Prostate gland (tissue), 2 donors: ENCODE data around the gene FAM222B.

Source experiments
- POLR2A ChIP-seq: fragments of 450-650 bp; IDR thresholded peaks from one replicate; pipeline ENCODE4 v1.6.1; 2016; ENCODE audit warnings: antibody characterized with exemption, mild to moderate bottlenecking
- POLR2AphosphoS5 ChIP-seq: sonication (generic); formaldehyde crosslinking; IDR thresholded peaks from one replicate; pipeline ENCODE4 v1.6.1; 2017; ENCODE audit warnings: antibody characterized with exemption
- TF ChIP-seq, protein P1 (sequence below), 4 experiments: fragments of 200-600 bp in 2 of 4; fragments of 450-650 bp in 2 of 4; sonication (generic) in 2 of 4; IDR thresholded peaks; 1 replicate in 3 of 4; 2 replicates in 1 of 4; pipeline ENCODE4 v1.5.1; 2016 to 2019; ENCODE audit warnings: antibody characterized with exemption in 4 of 4, mild to moderate bottlenecking in 2 of 4, moderate library complexity in 2 of 4

- TF ChIP-seq, protein P1, sequence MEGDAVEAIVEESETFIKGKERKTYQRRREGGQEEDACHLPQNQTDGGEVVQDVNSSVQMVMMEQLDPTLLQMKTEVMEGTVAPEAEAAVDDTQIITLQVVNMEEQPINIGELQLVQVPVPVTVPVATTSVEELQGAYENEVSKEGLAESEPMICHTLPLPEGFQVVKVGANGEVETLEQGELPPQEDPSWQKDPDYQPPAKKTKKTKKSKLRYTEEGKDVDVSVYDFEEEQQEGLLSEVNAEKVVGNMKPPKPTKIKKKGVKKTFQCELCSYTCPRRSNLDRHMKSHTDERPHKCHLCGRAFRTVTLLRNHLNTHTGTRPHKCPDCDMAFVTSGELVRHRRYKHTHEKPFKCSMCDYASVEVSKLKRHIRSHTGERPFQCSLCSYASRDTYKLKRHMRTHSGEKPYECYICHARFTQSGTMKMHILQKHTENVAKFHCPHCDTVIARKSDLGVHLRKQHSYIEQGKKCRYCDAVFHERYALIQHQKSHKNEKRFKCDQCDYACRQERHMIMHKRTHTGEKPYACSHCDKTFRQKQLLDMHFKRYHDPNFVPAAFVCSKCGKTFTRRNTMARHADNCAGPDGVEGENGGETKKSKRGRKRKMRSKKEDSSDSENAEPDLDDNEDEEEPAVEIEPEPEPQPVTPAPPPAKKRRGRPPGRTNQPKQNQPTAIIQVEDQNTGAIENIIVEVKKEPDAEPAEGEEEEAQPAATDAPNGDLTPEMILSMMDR (IDR thresholded peaks at IDR 0.05) = no peak
- no peak for TF ChIP-seq POLR2A
- TF ChIP-seq POLR2AphosphoS5 = no peak
Measured at GRCh38 chr17:28714281-28714680, 128.3 kb downstream of the FAM222B start.
